Measurements from ENCODE around the gene STN1. TPM values are rescaled to one million over a fixed set of nuclear protein-coding genes. Genes with fewer than 3 reads are reported as not detected.

STN1 gene
- total and polyA plus RNA-seq, 2 of the 8 experiments (the other 6 are each of a cell fraction or from before 2014, with no cell fraction given) = 10.1 to 12.4 TPM

DNA sequence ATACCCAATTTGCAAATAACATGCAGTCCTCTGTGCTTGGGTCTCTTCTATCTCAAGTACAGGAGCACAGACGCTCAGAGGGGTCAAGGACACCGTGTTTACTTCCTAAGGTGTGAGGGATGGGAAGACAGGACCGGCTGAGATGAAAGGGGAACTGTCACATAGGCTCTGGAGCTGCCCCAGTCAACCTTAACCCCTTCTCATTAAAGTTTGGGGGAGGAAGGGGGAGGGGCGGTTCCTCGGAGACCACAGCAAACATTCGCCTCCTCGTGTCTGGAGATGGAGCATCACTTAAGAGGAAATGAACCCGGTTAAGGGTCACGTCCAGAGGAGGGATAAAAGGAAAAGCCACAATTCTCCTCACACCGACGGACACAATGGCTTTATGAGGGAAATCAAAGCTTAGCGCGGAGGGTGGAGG is 63.7 kb downstream of the STN1 start (continued):
- TF ChIP-seq, protein P1, sequence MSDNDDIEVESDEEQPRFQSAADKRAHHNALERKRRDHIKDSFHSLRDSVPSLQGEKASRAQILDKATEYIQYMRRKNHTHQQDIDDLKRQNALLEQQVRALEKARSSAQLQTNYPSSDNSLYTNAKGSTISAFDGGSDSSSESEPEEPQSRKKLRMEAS (IDR thresholded peaks at IDR 0.05) = peak; percentile 34; the same call in 1 of the 2 replicates
- peak; percentile 16 to 34; a peak in 2 of 4 replicates for TF ChIP-seq RAD21 (IDR thresholded peaks at IDR 0.05 in 1 of 2, conservative IDR thresholded peaks at IDR 0.05 in 1 of 2; ENCODE audit: low read depth in 2 of 2, low read length in 2 of 2)
- no peak for TF ChIP-seq HDAC6 (IDR thresholded peaks at IDR 0.05; ENCODE audit: low read depth, low read length)
- TF ChIP-seq, protein P2, sequence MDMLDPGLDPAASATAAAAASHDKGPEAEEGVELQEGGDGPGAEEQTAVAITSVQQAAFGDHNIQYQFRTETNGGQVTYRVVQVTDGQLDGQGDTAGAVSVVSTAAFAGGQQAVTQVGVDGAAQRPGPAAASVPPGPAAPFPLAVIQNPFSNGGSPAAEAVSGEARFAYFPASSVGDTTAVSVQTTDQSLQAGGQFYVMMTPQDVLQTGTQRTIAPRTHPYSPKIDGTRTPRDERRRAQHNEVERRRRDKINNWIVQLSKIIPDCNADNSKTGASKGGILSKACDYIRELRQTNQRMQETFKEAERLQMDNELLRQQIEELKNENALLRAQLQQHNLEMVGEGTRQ (IDR thresholded peaks at IDR 0.05; ENCODE audit: low read length) = no peak
- no peak for TF ChIP-seq NANOG (IDR thresholded peaks at IDR 0.05; ENCODE audit: insufficient read depth, low read depth, low read length, poor library complexity, severe bottlenecking)
- TF ChIP-seq POU5F1 (IDR thresholded peaks at IDR 0.05; ENCODE audit: low read depth, low read length) = no peak
- TF ChIP-seq, protein P3, sequence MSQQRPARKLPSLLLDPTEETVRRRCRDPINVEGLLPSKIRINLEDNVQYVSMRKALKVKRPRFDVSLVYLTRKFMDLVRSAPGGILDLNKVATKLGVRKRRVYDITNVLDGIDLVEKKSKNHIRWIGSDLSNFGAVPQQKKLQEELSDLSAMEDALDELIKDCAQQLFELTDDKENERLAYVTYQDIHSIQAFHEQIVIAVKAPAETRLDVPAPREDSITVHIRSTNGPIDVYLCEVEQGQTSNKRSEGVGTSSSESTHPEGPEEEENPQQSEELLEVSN (IDR thresholded peaks at IDR 0.05) = no peak
- TF ChIP-seq, protein P4, sequence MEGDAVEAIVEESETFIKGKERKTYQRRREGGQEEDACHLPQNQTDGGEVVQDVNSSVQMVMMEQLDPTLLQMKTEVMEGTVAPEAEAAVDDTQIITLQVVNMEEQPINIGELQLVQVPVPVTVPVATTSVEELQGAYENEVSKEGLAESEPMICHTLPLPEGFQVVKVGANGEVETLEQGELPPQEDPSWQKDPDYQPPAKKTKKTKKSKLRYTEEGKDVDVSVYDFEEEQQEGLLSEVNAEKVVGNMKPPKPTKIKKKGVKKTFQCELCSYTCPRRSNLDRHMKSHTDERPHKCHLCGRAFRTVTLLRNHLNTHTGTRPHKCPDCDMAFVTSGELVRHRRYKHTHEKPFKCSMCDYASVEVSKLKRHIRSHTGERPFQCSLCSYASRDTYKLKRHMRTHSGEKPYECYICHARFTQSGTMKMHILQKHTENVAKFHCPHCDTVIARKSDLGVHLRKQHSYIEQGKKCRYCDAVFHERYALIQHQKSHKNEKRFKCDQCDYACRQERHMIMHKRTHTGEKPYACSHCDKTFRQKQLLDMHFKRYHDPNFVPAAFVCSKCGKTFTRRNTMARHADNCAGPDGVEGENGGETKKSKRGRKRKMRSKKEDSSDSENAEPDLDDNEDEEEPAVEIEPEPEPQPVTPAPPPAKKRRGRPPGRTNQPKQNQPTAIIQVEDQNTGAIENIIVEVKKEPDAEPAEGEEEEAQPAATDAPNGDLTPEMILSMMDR (IDR thresholded peaks at IDR 0.05; ENCODE audit: control extremely low read depth in 1 of 3, insufficient read depth in 1 of 3, low read depth in 1 of 3, low read length in 3 of 3) = peak in 2 of 3 experiments; percentile 3 to 10; a peak in 1 of 4 replicates
- no peak for TF ChIP-seq TAF1 (IDR thresholded peaks at IDR 0.05; ENCODE audit: low read depth, low read length)

All from H1 (cell line).